ENCODE data around the gene OTOGL. TPM values are rescaled to one million over a fixed set of nuclear protein-coding genes. Genes with fewer than 3 reads are reported as not detected.

Gene OTOGL
- total and polyA plus RNA-seq, 12 donors: 0.04 to 0.52 (median 0.13) TPM; not detected in 1

GRCh38 chr12:80157645-80158044 lies 58.3 kb downstream of the OTOGL start:
- H3K4me3 ChIP-seq: no peak overlapping the region
- H3K4me1 ChIP-seq (replicated peaks in 1 of 2): no peaks in the 10 kb centered on the region
- intact Hi-C loops (cut with DNase I): no loop called here
- TF ChIP-seq, protein P1, sequence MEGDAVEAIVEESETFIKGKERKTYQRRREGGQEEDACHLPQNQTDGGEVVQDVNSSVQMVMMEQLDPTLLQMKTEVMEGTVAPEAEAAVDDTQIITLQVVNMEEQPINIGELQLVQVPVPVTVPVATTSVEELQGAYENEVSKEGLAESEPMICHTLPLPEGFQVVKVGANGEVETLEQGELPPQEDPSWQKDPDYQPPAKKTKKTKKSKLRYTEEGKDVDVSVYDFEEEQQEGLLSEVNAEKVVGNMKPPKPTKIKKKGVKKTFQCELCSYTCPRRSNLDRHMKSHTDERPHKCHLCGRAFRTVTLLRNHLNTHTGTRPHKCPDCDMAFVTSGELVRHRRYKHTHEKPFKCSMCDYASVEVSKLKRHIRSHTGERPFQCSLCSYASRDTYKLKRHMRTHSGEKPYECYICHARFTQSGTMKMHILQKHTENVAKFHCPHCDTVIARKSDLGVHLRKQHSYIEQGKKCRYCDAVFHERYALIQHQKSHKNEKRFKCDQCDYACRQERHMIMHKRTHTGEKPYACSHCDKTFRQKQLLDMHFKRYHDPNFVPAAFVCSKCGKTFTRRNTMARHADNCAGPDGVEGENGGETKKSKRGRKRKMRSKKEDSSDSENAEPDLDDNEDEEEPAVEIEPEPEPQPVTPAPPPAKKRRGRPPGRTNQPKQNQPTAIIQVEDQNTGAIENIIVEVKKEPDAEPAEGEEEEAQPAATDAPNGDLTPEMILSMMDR (IDR thresholded peaks at IDR 0.05): no peak
- no peak for TF ChIP-seq POLR2A (IDR thresholded peaks at IDR 0.05)
- DNase-seq: no peak
- H3K27me3 ChIP-seq: no peaks in the 10 kb centered on the region
- H3K27ac ChIP-seq: no peak overlapping the region
- 38 to 65% (median 50%) methylated on average over 2 of the region's 2 CpGs for WGBS, 4 donors
- no peaks in the 10 kb centered on the region for H3K36me3 ChIP-seq (replicated peaks in 1 of 2)
- H3K9me3 ChIP-seq (replicated peaks in 1 of 3): no peaks in the 10 kb centered on the region

GRCh38 chr12:80161612-80162011 lies 62.3 kb downstream of the OTOGL start:
- no peak for DNase-seq
- no peaks in the 10 kb centered on the region for H3K27me3 ChIP-seq
- 56 to 70% (median 63%) methylated on average over 4 of the region's 4 CpGs for WGBS, 4 donors
- no peak overlapping the region for H3K27ac ChIP-seq
- no peak overlapping the region for H3K4me3 ChIP-seq
- H3K36me3 ChIP-seq (replicated peaks in 1 of 2): no peaks in the 10 kb centered on the region
- no peaks in the 10 kb centered on the region for H3K4me1 ChIP-seq (replicated peaks in 1 of 2)
- no peaks in the 10 kb centered on the region for H3K9me3 ChIP-seq (replicated peaks in 1 of 3)
- intact Hi-C loops (cut with DNase I): no loop called here
- TF ChIP-seq POLR2A (IDR thresholded peaks at IDR 0.05): no peak
- TF ChIP-seq, protein P1 (IDR thresholded peaks at IDR 0.05): no peak

- WGBS, 4 donors: 59 to 70% (median 62%) methylated on average over 2 of the region's 2 CpGs
- H3K4me3 ChIP-seq: no peak overlapping the region
- no peak overlapping the region for H3K27ac ChIP-seq
- no peaks in the 10 kb centered on the region for H3K27me3 ChIP-seq
- H3K9me3 ChIP-seq (replicated peaks in 1 of 3): no peaks in the 10 kb centered on the region
- no peak for DNase-seq
- no peak for TF ChIP-seq POLR2A (IDR thresholded peaks at IDR 0.05)
- TF ChIP-seq, protein P1 (IDR thresholded peaks at IDR 0.05): no peak
- no peaks in the 10 kb centered on the region for H3K4me1 ChIP-seq (replicated peaks in 1 of 2)
- no peaks in the 10 kb centered on the region for H3K36me3 ChIP-seq (replicated peaks in 1 of 2)
- intact Hi-C loops (cut with DNase I): no loop called here
Measured at GRCh38 chr12:80162177-80162576, 62.8 kb downstream of the OTOGL start.

GRCh38 chr12:80165746-80166145 lies 66.4 kb downstream of the OTOGL start:
- H3K36me3 ChIP-seq (replicated peaks in 1 of 2): no peaks in the 10 kb centered on the region
- no peak overlapping the region for H3K27ac ChIP-seq
- no peaks in the 10 kb centered on the region for H3K9me3 ChIP-seq (replicated peaks in 1 of 3)
- intact Hi-C loops (cut with DNase I): no loop called here
- H3K4me3 ChIP-seq: no peak overlapping the region
- H3K4me1 ChIP-seq (replicated peaks in 1 of 2): no peaks in the 10 kb centered on the region
- TF ChIP-seq POLR2A (IDR thresholded peaks at IDR 0.05): no peak
- TF ChIP-seq, protein P1 (IDR thresholded peaks at IDR 0.05): no peak
- no peak for DNase-seq
- no peaks in the 10 kb centered on the region for H3K27me3 ChIP-seq

All from adrenal gland (tissue), 12 donors.